Measurements from ENCODE around the gene PDZK1IP1.

DNA sequence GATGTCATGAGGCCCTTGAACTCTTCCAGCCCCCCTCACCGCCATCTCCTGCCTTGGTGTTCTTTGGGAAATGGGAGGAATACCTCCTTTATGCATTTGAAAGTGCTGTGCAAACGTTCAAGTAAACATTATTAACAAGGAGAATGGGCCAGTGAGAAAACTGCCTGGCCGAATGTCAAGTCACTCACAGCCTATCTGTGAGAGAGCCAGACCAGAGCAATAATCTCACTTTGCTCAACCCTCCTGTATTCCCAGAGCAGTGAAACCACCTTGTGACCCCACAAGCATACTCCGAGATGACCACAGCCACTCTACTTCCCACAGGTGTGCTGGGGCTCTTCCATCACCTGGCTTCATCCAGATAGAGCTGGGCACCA lies 37.0 kb upstream of the PDZK1IP1 start:
- TF ChIP-seq ZNF274 (IDR thresholded peaks at IDR 0.05; ENCODE audit: low read depth, low read length) (no peak), YY1 (IDR thresholded peaks at IDR 0.05; ENCODE audit: insufficient read depth, insufficient read length) (no peak), SUZ12 (IDR thresholded peaks at IDR 0.05; ENCODE audit: extremely low read depth, insufficient read depth, insufficient read length) (no peak)

Measured in NT2/D1 (cell line).